Upper lobe of left lung (tissue), 4 donors: ENCODE measurements around the gene APOA1.

Experiments used
- CTCF ChIP-seq, 6 experiments: fragments of 450-650 bp in 4 of 6; fragments of 200-600 bp in 2 of 6; sonication (generic) in 2 of 6; IDR thresholded peaks; one replicate each; pipeline ENCODE4 v1.5.1; 2016 to 2019; ENCODE audit warnings: antibody characterized with exemption in 6 of 6
- EP300 ChIP-seq, 4 donors: sonication (generic); formaldehyde crosslinking; IDR thresholded peaks; one replicate each; pipeline ENCODE4 v1.5.1; 2017; ENCODE audit warnings: antibody characterized with exemption in 4 of 4, control low read depth in 2 of 4
- POLR2A ChIP-seq, 4 donors: fragments of 450-650 bp; IDR thresholded peaks; one replicate each; pipeline ENCODE4 v1.5.1; 2016 to 2017; ENCODE audit warnings: antibody characterized with exemption in 4 of 4, mild to moderate bottlenecking in 2 of 4

- TF ChIP-seq EP300 (IDR thresholded peaks at IDR 0.05) (no peak), CTCF (IDR thresholded peaks at IDR 0.05) (no peak), POLR2A (IDR thresholded peaks at IDR 0.05) (no peak)
These were observed 36.0 kb upstream of the APOA1 start for GRCh38 chr11:116873381-116873780.
